Thyroid gland (tissue), 4 donors: ENCODE data around the gene UBE2G1. TPM values are rescaled to one million over a fixed set of nuclear protein-coding genes. Genes with fewer than 3 reads are reported as not detected.

Experiments used
- DNase-seq, 2 donors: peaks; one replicate each; pipeline ENCODE4 v3.0.0-alpha.2; 2019
- H3K27ac ChIP-seq, 3 donors: fragments of 200-600 bp; sonication (generic); 1 replicate in 2 of 3; 2 replicates in 1 of 3; pipeline ENCODE4 v1.5.1; 2016 to 2019; ENCODE audit warnings: mild to moderate bottlenecking in 1 of 3, moderate library complexity in 1 of 3
- H3K27me3 ChIP-seq: fragments of 200-600 bp; sonication (generic); one replicate; pipeline ENCODE4 v1.5.1; 2019
- H3K36me3 ChIP-seq, 2 donors: fragments of 200-600 bp; sonication (generic); one replicate each; pipeline ENCODE4 v1.5.1; 2016 to 2019
- H3K4me1 ChIP-seq, 2 donors: fragments of 200-600 bp; sonication (generic); one replicate each; pipeline ENCODE4 v1.5.1; 2017 to 2019
- H3K4me3 ChIP-seq, 3 donors: fragments of 200-600 bp; sonication (generic); replicated peaks in 1 of 3; 1 replicate in 2 of 3; 2 replicates in 1 of 3; pipeline ENCODE4 v1.5.1; 2016; ENCODE audit warnings: mild to moderate bottlenecking in 1 of 3
- H3K9me3 ChIP-seq: fragments of 200-600 bp; sonication (generic); one replicate; pipeline ENCODE4 v1.5.1; 2017
- POLR2A ChIP-seq, 2 donors: fragments of 450-650 bp; IDR thresholded peaks; one replicate each; pipeline ENCODE4 v1.6.1; 2017; ENCODE audit warnings: antibody characterized with exemption in 2 of 2, mild to moderate bottlenecking in 2 of 2, moderate library complexity in 1 of 2
- WGBS, 2 donors: methylation state at CpG; one replicate each; pipeline ENCODE4 v1.1.5; 2017; 5-methylcytosine and 5-hydroxymethylcytosine counted together
- intact Hi-C: fragments of 100-400 bp; cut with DNase I; formaldehyde crosslinking; loops from one replicate; pipeline ENCODE4 v1.15.1; 2023
- total RNA-seq, 4 donors: library from RNA; depleted of rRNA; stranded (reverse); fragments of >200 nt; gene quantifications; one replicate each; pipeline ENCODE4 v1.2.3, GENCODE V29; 2016
- TF ChIP-seq, protein P1 (sequence below), 6 experiments: fragments of 200-600 bp in 3 of 6; fragments of 450-650 bp in 3 of 6; sonication (generic) in 3 of 6; IDR thresholded peaks; one replicate each; pipeline ENCODE4 v1.5.1; 2016 to 2019; ENCODE audit warnings: antibody characterized with exemption in 6 of 6, mild to moderate bottlenecking in 2 of 6, inconsistent platforms in 1 of 6, moderate library complexity in 1 of 6

The UBE2G1 gene
- total RNA-seq, 4 donors from 2014 or later, result 39.1 to 58.0 (median 49.4) TPM

DNA sequence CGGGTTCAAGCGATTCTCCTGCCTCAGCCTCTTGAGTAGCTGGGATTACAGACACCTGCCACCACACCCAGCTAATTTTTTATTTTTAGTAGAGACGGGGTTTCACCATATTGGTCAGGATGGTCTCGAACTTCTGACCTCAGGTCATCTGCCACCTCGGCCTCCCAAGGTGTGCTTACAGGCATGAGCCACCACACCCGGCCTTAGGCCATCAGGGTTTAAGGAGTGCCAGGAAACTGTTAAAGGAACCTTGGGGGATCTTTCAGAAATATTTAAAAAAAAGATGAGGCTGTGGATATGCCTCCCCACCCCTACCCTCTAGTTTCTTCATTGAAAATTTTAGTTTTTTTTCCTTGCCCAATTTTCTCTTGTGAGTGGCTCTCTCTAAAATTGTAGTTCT, 31.4 kb upstream of the UBE2G1 start:
- intact Hi-C loops, result no loop called here
- Histone ChIP-seq H3K27me3 (no peaks in the 10 kb centered on the region), H3K36me3 (no peaks in the 10 kb centered on the region), H3K4me3 (no peak overlapping the region), H3K9me3 (no peaks in the 10 kb centered on the region), H3K4me1 (no peaks in the 10 kb centered on the region), H3K27ac (no peak overlapping the region)
- no peak for DNase-seq
- no peak for TF ChIP-seq POLR2A (IDR thresholded peaks at IDR 0.05)
- TF ChIP-seq, protein P1, sequence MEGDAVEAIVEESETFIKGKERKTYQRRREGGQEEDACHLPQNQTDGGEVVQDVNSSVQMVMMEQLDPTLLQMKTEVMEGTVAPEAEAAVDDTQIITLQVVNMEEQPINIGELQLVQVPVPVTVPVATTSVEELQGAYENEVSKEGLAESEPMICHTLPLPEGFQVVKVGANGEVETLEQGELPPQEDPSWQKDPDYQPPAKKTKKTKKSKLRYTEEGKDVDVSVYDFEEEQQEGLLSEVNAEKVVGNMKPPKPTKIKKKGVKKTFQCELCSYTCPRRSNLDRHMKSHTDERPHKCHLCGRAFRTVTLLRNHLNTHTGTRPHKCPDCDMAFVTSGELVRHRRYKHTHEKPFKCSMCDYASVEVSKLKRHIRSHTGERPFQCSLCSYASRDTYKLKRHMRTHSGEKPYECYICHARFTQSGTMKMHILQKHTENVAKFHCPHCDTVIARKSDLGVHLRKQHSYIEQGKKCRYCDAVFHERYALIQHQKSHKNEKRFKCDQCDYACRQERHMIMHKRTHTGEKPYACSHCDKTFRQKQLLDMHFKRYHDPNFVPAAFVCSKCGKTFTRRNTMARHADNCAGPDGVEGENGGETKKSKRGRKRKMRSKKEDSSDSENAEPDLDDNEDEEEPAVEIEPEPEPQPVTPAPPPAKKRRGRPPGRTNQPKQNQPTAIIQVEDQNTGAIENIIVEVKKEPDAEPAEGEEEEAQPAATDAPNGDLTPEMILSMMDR (IDR thresholded peaks at IDR 0.05), result no peak
- WGBS, 2 donors, result 87 to 96% methylated on average over 6 of the region's 6 CpGs

DNA sequence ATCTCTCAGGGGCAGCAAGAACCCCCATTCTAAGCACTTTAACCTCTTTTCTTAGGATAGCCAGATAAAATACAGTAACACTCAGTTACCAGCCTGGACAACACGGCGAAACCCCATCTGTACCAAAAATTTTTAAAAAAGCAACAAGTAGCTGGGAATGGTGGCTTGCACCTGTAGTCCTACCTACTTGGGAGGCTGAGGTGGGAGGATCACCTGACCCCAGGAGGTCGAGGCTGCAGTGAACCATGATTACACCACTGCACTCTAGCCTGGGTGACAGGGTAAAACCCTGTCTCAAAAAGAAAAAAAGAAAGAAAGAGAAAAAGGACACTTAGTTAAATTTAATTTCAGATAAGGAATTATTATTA, 28.6 kb upstream of the UBE2G1 start:
- 85 to 89% methylated on average over 3 of the region's 3 CpGs for WGBS, 2 donors
- Histone ChIP-seq H3K9me3 (no peaks in the 10 kb centered on the region), H3K4me3 (no peak overlapping the region), H3K4me1 (no peaks in the 10 kb centered on the region), H3K27ac (no peak overlapping the region), H3K36me3 (no peaks in the 10 kb centered on the region), H3K27me3 (no peaks in the 10 kb centered on the region)
- intact Hi-C loops, result no loop called here
- TF ChIP-seq, protein P1 (IDR thresholded peaks at IDR 0.05), result no peak
- no peak for TF ChIP-seq POLR2A (IDR thresholded peaks at IDR 0.05)
- no peak for DNase-seq

DNA sequence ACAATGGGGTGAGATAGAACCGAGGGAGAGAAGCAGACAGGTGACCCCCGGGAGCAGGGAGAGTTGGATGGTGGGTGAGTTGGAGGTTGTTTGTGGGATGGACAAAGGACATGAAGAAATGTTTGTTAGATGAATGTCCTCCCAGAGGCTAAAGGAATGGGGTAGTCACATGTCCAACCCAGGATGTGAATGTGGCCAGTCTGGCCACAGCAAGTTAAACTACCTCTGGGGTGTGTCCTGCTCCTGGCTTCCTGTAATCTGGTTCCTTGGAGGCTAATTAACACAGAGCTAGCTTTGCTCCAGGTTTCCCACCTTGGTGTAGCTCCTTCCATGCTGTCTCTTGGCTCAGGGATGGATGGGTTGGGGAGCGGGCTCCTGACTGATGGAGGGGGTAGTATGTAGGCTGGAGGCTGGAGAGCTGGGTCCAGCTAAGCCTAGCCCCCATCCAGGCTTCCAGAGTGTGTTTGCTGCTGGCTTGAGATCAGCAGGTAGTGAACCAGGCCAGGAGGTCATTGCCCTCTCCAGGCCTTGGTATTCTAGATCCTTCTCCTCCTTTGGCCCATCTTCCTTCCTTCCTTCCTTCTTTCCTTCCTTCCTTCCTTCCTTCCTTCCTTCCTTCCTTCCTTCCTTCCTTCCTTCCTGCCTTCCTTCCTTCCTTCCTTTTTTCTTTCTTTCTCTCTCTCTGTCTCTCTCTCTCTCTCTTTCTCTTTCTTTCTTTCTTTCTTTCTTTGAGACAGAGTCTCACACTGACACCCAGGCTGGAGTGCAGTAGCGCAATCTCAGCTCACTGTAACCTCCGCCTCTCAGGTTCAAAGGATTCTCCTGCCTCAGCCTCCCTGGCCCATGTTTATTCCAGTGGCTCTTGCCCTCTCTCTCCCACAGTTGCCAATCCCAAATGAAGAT, 28.0 kb upstream of the UBE2G1 start:
- H3K4me1 ChIP-seq, result no peaks in the 10 kb centered on the region
- no peak overlapping the region for H3K4me3 ChIP-seq
- WGBS, 2 donors, result 87 to 91% methylated on average over 4 to 5 of the region's 5 CpGs
- intact Hi-C loops, result no loop called here
- H3K27ac ChIP-seq, result no peak overlapping the region
- no peaks in the 10 kb centered on the region for H3K36me3 ChIP-seq
- TF ChIP-seq, protein P1 (IDR thresholded peaks at IDR 0.05), result no peak
- TF ChIP-seq POLR2A (IDR thresholded peaks at IDR 0.05), result no peak
- DNase-seq, result no peak
- H3K27me3 ChIP-seq, result no peaks in the 10 kb centered on the region
- no peaks in the 10 kb centered on the region for H3K9me3 ChIP-seq

DNA sequence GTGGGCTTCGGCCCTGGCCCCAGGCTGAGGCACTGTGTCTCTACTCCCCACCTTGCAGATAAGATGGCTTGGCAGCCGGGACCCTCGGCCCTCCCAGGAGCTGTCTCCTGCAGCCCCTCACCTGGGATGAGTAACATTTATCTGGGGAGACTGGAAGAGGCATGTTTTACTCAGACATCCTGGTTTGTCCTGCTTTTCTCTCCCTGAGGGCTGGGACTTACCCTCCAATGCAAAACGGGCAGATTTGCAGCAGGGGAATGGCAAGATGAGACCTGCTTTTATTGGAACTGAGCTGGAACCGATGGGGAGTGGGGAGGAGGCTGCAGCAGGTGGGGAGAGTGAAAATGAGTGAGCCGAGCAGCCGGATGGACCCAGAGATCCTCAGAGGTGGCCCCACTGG, 27.3 kb upstream of the UBE2G1 start:
- no peaks in the 10 kb centered on the region for H3K9me3 ChIP-seq
- no peak overlapping the region for H3K4me3 ChIP-seq
- H3K4me1 ChIP-seq, result no peaks in the 10 kb centered on the region
- no peaks in the 10 kb centered on the region for H3K36me3 ChIP-seq
- WGBS, 2 donors, result 63 to 67% methylated on average over 7 of the region's 7 CpGs
- H3K27ac ChIP-seq, result no peak overlapping the region
- intact Hi-C loops, result no loop called here
- H3K27me3 ChIP-seq, result no peaks in the 10 kb centered on the region
- no peak for DNase-seq
- TF ChIP-seq, protein P1 (IDR thresholded peaks at IDR 0.05), result no peak
- TF ChIP-seq POLR2A (IDR thresholded peaks at IDR 0.05), result no peak

DNA sequence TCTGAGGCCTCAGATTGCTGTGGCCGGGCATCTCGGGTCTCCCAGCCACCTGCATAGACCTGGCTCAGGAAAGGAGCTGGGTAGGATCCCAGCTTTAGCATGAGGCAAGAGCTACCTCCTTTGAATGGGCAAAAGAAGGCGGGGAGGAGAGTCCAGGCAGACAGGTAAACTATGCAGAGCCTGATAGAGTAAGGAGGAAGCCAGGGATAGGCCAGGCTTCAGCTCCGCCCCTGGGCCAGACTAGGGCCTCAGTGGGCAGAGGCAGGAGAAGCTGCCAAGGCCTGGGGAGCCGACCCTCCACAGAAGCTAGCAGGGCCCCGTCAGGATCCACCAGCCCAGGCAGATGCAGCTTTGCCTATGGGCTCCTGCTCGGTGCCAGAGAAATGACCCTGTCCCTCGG, 22.6 kb upstream of the UBE2G1 start:
- no peak overlapping the region for H3K27ac ChIP-seq
- no peak for DNase-seq

More for the DNA sequence above, 22.6 kb upstream of the UBE2G1 start:
- Histone ChIP-seq H3K4me1 (no peaks in the 10 kb centered on the region), H3K36me3 (no peaks in the 10 kb centered on the region), H3K4me3 (no peak overlapping the region), H3K9me3 (no peaks in the 10 kb centered on the region), H3K27me3 (no peaks in the 10 kb centered on the region)
- intact Hi-C loops, result no loop called here
- TF ChIP-seq, protein P1 (IDR thresholded peaks at IDR 0.05), result no peak
- TF ChIP-seq POLR2A (IDR thresholded peaks at IDR 0.05), result no peak
- WGBS, 2 donors, result 64% methylated on average over 8 of the region's 8 CpGs
